Measurements from ENCODE around the gene ANKFN1.

The ANKFN1 gene

GRCh38 chr17:56510554-56511342, 357.5 kb downstream of the ANKFN1 start:
- no peak overlapping the region for H3K4me3 Mint-ChIP-seq
- H3K36me3 Mint-ChIP-seq (ENCODE audit: low read depth): no peaks in the 10 kb centered on the region
- H3K4me1 Mint-ChIP-seq (ENCODE audit: low read depth): no peaks in the 10 kb centered on the region
- no peak overlapping the region for H3K27ac Mint-ChIP-seq
- no peaks in the 10 kb centered on the region for H3K27me3 Mint-ChIP-seq
- no peaks in the 10 kb centered on the region for H3K9me3 Mint-ChIP-seq

DNA sequence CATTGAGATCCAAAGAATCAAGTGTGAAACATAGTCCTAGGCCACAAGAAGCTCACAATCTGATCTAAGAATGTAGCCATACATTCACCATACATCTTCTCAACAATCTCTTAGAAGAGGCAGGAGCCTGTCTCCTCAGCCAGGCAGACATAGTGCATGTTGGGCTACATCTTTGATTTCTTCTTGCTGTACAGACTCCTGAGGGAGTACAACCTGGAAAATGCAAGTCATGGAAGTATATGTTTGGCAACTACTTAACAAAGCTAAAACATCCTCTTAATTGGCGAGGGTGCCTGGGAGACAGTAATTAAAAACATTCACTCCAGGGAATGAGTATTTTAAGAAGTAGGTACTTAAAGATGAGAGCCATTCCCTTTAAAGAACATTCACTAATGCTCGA, 361.0 kb downstream of the ANKFN1 start:
- H3K4me1 Mint-ChIP-seq (ENCODE audit: low read depth): no peaks in the 10 kb centered on the region
- H3K27me3 Mint-ChIP-seq: no peaks in the 10 kb centered on the region
- H3K9me3 Mint-ChIP-seq: no peaks in the 10 kb centered on the region
- H3K36me3 Mint-ChIP-seq (ENCODE audit: low read depth): no peaks in the 10 kb centered on the region
- H3K27ac Mint-ChIP-seq: no peak overlapping the region
- H3K4me3 Mint-ChIP-seq: no peak overlapping the region

- no peak overlapping the region for H3K27ac Mint-ChIP-seq
- H3K9me3 Mint-ChIP-seq: no peaks in the 10 kb centered on the region
- no peaks in the 10 kb centered on the region for H3K27me3 Mint-ChIP-seq
- no peak overlapping the region for H3K4me3 Mint-ChIP-seq
- H3K4me1 Mint-ChIP-seq (ENCODE audit: low read depth): no peaks in the 10 kb centered on the region
- no peaks in the 10 kb centered on the region for H3K36me3 Mint-ChIP-seq (ENCODE audit: low read depth)
Measured at GRCh38 chr17:56514899-56515298, 361.6 kb downstream of the ANKFN1 start.

DNA sequence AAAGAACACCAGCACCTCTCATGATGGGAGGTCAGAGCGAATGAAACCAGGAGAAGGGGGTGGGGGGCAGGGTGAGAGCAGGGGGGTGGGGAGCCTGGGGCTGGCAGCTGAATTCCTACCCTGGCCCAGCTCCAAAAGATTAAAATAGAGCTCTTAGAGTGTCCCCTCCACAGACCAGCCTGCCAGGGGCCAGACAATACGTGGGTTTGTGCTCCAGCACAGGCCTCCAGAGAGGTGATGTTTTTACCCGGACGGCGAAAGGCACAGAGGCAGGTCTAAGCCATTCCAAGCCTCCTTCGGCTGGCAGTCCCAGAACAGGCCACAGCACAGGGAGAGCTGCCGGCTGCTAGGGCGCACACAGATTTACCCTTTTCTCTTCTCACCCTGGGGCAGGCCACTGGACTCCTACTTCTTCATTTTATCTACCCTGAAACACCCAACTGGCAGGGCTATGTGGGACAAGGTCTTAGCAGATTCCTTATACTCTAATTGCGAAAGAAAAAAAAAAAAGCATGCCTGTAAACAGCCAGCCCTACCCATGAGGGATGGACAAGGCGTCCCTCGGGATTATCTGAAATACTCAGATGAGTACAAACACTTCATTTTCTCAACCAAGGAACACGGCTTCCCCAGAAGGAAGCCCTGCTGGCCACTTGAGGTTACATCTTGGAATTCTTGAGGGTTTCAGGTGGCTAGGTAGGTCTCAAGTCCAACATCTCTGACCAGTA, 368.3 kb downstream of the ANKFN1 start:
- no peaks in the 10 kb centered on the region for H3K9me3 Mint-ChIP-seq
- H3K4me3 Mint-ChIP-seq: no peak overlapping the region
- peaks cover 3% of the 10 kb centered on the region for H3K27me3 Mint-ChIP-seq
- no peaks in the 10 kb centered on the region for H3K4me1 Mint-ChIP-seq (ENCODE audit: low read depth)
- no peak overlapping the region for H3K27ac Mint-ChIP-seq
- H3K36me3 Mint-ChIP-seq (ENCODE audit: low read depth): no peaks in the 10 kb centered on the region

GRCh38 chr17:56523042-56523441, 369.8 kb downstream of the ANKFN1 start:
- Mint-ChIP-seq H3K36me3 (ENCODE audit: low read depth) (no peaks in the 10 kb centered on the region), H3K9me3 (no peaks in the 10 kb centered on the region), H3K4me3 (no peak overlapping the region), H3K27me3 (peaks cover 3% of the 10 kb centered on the region), H3K4me1 (ENCODE audit: low read depth) (no peaks in the 10 kb centered on the region), H3K27ac (no peak overlapping the region)

- Mint-ChIP-seq H3K4me1 (ENCODE audit: low read depth) (no peaks in the 10 kb centered on the region), H3K9me3 (no peaks in the 10 kb centered on the region), H3K36me3 (ENCODE audit: low read depth) (no peaks in the 10 kb centered on the region), H3K27me3 (peaks cover 4% of the 10 kb centered on the region), H3K4me3 (no peak overlapping the region), H3K27ac (no peak overlapping the region)
Measured at GRCh38 chr17:56528696-56529095, 375.4 kb downstream of the ANKFN1 start.

DNA sequence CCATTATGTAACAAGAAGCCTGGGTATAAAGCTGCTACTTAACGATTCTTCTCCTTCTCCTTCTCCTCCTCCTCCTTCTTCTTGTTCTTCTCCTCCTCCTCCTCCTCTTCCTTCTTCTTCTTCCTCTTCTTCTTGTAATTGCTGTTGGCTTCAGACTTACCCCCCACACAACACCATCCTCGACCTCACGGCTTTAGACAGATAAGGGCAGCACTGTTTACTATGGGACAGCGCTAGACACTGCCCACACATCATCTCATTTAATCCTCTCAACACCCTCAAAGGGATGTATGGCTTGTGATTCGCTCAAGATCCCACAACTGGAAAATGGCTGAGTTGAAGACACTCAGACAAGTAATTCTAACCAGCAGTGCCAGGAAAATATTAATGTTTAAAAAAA, 379.7 kb downstream of the ANKFN1 start:
- Mint-ChIP-seq H3K9me3 (no peaks in the 10 kb centered on the region), H3K27ac (no peak overlapping the region), H3K27me3 (peaks cover 14% of the 10 kb centered on the region), H3K4me3 (no peak overlapping the region), H3K4me1 (ENCODE audit: low read depth) (no peaks in the 10 kb centered on the region), H3K36me3 (ENCODE audit: low read depth) (no peaks in the 10 kb centered on the region)

DNA sequence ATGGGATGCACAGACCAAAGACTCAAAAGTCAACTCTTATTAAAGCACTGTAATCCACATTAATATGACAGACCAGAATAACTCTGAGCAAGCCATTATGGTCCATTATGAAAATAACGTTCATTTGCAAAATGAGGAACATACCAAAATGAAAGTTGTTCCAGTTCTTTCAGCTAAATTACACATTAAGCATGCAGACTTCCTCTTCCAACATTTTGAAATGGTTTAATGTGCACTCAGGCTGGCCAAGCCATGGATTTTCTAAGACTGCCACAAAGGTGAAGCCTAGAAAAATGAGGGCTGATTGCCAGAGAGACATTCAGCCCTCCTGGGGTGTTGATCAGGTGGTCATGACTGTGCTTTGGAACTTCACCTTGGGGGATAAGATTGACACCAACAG, 383.5 kb downstream of the ANKFN1 start:
- H3K36me3 Mint-ChIP-seq (ENCODE audit: low read depth): no peaks in the 10 kb centered on the region
- H3K27ac Mint-ChIP-seq: no peak overlapping the region
- H3K27me3 Mint-ChIP-seq: peaks cover 14% of the 10 kb centered on the region
- H3K9me3 Mint-ChIP-seq: peaks cover 6% of the 10 kb centered on the region
- no peaks in the 10 kb centered on the region for H3K4me1 Mint-ChIP-seq (ENCODE audit: low read depth)
- H3K4me3 Mint-ChIP-seq: no peak overlapping the region

- H3K4me3 Mint-ChIP-seq: no peak overlapping the region
- H3K4me1 Mint-ChIP-seq (ENCODE audit: low read depth): no peaks in the 10 kb centered on the region
- peaks cover 6% of the 10 kb centered on the region for H3K9me3 Mint-ChIP-seq
- no peak overlapping the region for H3K27ac Mint-ChIP-seq
- no peaks in the 10 kb centered on the region for H3K36me3 Mint-ChIP-seq (ENCODE audit: low read depth)
- H3K27me3 Mint-ChIP-seq: peaks cover 7% of the 10 kb centered on the region
Measured at GRCh38 chr17:56540836-56541235, 387.6 kb downstream of the ANKFN1 start.

- H3K9me3 Mint-ChIP-seq: peaks cover 6% of the 10 kb centered on the region
- H3K4me1 Mint-ChIP-seq (ENCODE audit: low read depth): no peaks in the 10 kb centered on the region
- no peak overlapping the region for H3K4me3 Mint-ChIP-seq
- H3K36me3 Mint-ChIP-seq (ENCODE audit: low read depth): no peaks in the 10 kb centered on the region
- peaks cover 3% of the 10 kb centered on the region for H3K27me3 Mint-ChIP-seq
- H3K27ac Mint-ChIP-seq: no peak overlapping the region
Measured at GRCh38 chr17:56543280-56543679, 390.0 kb downstream of the ANKFN1 start.

GRCh38 chr17:56545106-56545505, 391.8 kb downstream of the ANKFN1 start:
- Mint-ChIP-seq H3K4me1 (ENCODE audit: low read depth) (no peaks in the 10 kb centered on the region), H3K27ac (no peak overlapping the region), H3K27me3 (peaks cover 3% of the 10 kb centered on the region), H3K9me3 (no peaks in the 10 kb centered on the region), H3K36me3 (ENCODE audit: low read depth) (no peaks in the 10 kb centered on the region), H3K4me3 (no peak overlapping the region)

- Mint-ChIP-seq H3K27me3 (peaks cover 3% of the 10 kb centered on the region), H3K4me3 (no peak overlapping the region), H3K9me3 (no peaks in the 10 kb centered on the region), H3K36me3 (ENCODE audit: low read depth) (no peaks in the 10 kb centered on the region), H3K27ac (no peak overlapping the region), H3K4me1 (ENCODE audit: low read depth) (no peaks in the 10 kb centered on the region)
Measured at GRCh38 chr17:56545930-56546329, 392.7 kb downstream of the ANKFN1 start.

DNA sequence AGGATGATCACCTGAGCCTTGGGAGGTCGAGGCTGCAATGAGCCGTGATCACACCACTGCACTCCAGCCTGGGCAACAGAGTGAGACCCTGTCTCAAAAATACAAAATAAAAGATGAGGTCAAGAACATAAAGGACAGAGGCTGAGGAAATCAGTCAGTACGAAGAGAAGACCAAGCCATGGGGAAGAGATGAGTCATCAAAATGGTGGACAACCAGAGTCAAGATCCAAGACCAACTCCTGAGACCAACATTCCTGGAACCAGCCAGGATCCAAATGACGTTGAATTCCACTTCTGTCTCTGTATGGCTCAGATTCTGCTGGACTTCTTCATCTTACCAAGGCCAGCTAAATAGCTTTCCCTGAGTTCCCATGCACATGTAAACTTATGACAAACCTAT, 395.4 kb downstream of the ANKFN1 start:
- Mint-ChIP-seq H3K36me3 (ENCODE audit: low read depth) (no peaks in the 10 kb centered on the region), H3K27ac (no peak overlapping the region), H3K9me3 (peaks cover 5% of the 10 kb centered on the region), H3K4me3 (no peak overlapping the region), H3K4me1 (ENCODE audit: low read depth) (no peaks in the 10 kb centered on the region), H3K27me3 (peaks cover 5% of the 10 kb centered on the region)

DNA sequence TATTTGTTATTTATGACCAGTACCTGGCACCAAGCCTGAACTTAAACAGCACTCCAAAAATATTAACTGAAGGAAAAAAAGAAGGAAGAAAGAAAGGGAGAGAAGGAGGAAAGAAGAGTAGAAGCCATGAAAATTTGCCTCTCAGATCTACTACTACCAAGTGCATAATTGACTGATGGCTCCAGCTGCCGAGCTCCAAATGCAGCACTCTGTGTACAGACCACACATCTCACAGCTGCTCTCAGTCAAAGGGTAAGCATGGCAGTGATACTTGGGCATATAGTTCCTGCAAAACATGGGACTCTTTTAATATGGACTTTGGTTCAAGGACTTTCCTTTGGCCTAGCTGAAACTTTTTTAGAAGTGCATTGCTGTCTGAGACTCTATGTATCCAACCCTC, 396.2 kb downstream of the ANKFN1 start:
- H3K36me3 Mint-ChIP-seq (ENCODE audit: low read depth): no peaks in the 10 kb centered on the region
- no peak overlapping the region for H3K4me3 Mint-ChIP-seq
- no peaks in the 10 kb centered on the region for H3K4me1 Mint-ChIP-seq (ENCODE audit: low read depth)
- no peak overlapping the region for H3K27ac Mint-ChIP-seq
- H3K27me3 Mint-ChIP-seq: peaks cover 4% of the 10 kb centered on the region
- H3K9me3 Mint-ChIP-seq: peaks cover 5% of the 10 kb centered on the region

- Mint-ChIP-seq H3K4me1 (ENCODE audit: low read depth) (no peaks in the 10 kb centered on the region), H3K4me3 (no peak overlapping the region), H3K27me3 (peaks cover 13% of the 10 kb centered on the region), H3K36me3 (ENCODE audit: low read depth) (no peaks in the 10 kb centered on the region), H3K9me3 (no peaks in the 10 kb centered on the region), H3K27ac (no peak overlapping the region)
Measured at GRCh38 chr17:56557682-56558081, 404.4 kb downstream of the ANKFN1 start.

DNA sequence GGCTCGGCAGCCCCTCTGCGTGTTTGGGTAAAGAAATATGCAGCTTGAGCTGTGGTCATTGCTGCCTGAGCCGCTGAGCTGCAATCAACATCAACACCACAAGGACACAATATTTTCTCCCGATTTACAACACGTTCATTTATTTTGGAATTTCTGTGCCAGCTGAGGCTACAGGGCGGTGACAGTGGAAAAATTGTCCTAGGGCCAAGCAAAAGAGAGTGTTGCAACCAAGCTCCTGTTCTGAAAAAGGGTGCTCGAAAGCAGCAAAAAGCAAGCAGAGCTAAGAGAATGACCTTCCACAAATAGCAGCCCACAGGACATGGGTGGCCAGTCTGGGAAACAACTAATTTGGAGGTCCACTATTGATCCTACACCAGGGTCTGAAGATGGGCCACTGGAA, 404.8 kb downstream of the ANKFN1 start:
- no peaks in the 10 kb centered on the region for H3K9me3 Mint-ChIP-seq
- H3K36me3 Mint-ChIP-seq (ENCODE audit: low read depth): no peaks in the 10 kb centered on the region
- H3K27me3 Mint-ChIP-seq: peaks cover 13% of the 10 kb centered on the region
- H3K4me3 Mint-ChIP-seq: no peak overlapping the region
- H3K4me1 Mint-ChIP-seq (ENCODE audit: low read depth): no peaks in the 10 kb centered on the region
- no peak overlapping the region for H3K27ac Mint-ChIP-seq
